Neural progenitor cell (in vitro differentiated cells): Measurements from ENCODE around the gene MIA2.

Source experiments
- EZH2 ChIP-seq: fragments of 200-600 bp; sonication (generic); IDR thresholded peaks from 2 replicates; pipeline ENCODE4 v1.6.1; 2017; ENCODE audit warnings: antibody characterized with exemption, mild to moderate bottlenecking, moderate library complexity
- TF ChIP-seq, protein P1 (sequence below): fragments of 200-600 bp; sonication (generic); IDR thresholded peaks from 2 replicates; pipeline ENCODE4 v1.5.1; 2017; ENCODE audit warnings: antibody characterized with exemption, mild to moderate bottlenecking

DNA sequence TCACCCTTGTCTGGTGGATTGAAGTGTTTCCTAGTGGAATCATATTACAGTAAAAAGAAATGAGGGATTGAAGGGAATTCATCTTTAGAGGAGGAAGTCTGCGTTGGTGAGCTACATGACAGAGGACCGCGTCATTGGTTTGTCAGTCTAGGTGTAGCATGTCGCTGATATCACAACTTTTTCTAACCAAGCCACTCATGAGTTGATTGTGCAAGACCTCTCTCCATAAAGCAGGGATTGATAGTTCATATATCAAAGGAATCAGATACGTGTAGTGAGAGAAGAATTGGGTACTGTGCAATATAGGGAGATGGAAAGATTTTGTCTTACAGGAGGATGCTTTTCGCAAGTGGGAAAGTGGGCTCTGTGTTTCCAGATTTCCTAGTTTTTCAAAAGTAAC, 201.5 kb downstream of the MIA2 start:
- TF ChIP-seq, protein P1, sequence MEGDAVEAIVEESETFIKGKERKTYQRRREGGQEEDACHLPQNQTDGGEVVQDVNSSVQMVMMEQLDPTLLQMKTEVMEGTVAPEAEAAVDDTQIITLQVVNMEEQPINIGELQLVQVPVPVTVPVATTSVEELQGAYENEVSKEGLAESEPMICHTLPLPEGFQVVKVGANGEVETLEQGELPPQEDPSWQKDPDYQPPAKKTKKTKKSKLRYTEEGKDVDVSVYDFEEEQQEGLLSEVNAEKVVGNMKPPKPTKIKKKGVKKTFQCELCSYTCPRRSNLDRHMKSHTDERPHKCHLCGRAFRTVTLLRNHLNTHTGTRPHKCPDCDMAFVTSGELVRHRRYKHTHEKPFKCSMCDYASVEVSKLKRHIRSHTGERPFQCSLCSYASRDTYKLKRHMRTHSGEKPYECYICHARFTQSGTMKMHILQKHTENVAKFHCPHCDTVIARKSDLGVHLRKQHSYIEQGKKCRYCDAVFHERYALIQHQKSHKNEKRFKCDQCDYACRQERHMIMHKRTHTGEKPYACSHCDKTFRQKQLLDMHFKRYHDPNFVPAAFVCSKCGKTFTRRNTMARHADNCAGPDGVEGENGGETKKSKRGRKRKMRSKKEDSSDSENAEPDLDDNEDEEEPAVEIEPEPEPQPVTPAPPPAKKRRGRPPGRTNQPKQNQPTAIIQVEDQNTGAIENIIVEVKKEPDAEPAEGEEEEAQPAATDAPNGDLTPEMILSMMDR: no peak
- TF ChIP-seq EZH2: no peak
